Spleen (tissue), 11 donors: Measurements from ENCODE around the gene CRYL1. TPM values are rescaled to one million over a fixed set of nuclear protein-coding genes. Genes with fewer than 3 reads are reported as not detected.

ENCODE experiments used
- DNase-seq: peaks from one replicate; pipeline ENCODE4 v3.0.0-alpha.2; 2020
- H3K27ac ChIP-seq, 8 donors: fragments of 200-600 bp; sonication (generic) in 7 of 8; 1 replicate in 4 of 8; 2 replicates in 4 of 8; pipeline versions ENCODE4 v1.5.0 to v1.8.0; 2016 to 2021; ENCODE audit warnings: inconsistent platforms in 4 of 8, mild to moderate bottlenecking in 4 of 8, moderate library complexity in 1 of 8
- H3K27me3 ChIP-seq, 7 donors: fragments of 200-600 bp; sonication (generic) in 6 of 7; replicated peaks in 1 of 7; 1 replicate in 4 of 7; 2 replicates in 3 of 7; pipeline versions ENCODE4 v1.5.0 to v1.8.0; 2016 to 2021; ENCODE audit warnings: inconsistent platforms in 3 of 7, mild to moderate bottlenecking in 1 of 7
- H3K36me3 ChIP-seq, 6 donors: fragments of 200-600 bp; sonication (generic) in 5 of 6; 1 replicate in 4 of 6; 2 replicates in 2 of 6; pipeline versions ENCODE4 v1.5.0 to v1.8.0; 2016 to 2021; ENCODE audit warnings: inconsistent platforms in 2 of 6
- H3K4me1 ChIP-seq, 6 donors: fragments of 200-600 bp; sonication (generic) in 5 of 6; 1 replicate in 3 of 6; 2 replicates in 3 of 6; pipeline versions ENCODE4 v1.5.0 to v1.8.0; 2016 to 2021; ENCODE audit warnings: inconsistent platforms in 3 of 6
- H3K4me3 ChIP-seq, 8 donors: fragments of 200-600 bp; sonication (generic) in 7 of 8; 1 replicate in 4 of 8; 2 replicates in 4 of 8; pipeline versions ENCODE4 v1.5.0 to v1.8.0; 2016 to 2021; ENCODE audit warnings: inconsistent platforms in 4 of 8, mild to moderate bottlenecking in 4 of 8, moderate library complexity in 2 of 8
- H3K9me3 ChIP-seq, 8 donors: fragments of 200-600 bp; sonication (generic) in 7 of 8; 1 replicate in 4 of 8; 2 replicates in 4 of 8; pipeline versions ENCODE4 v1.5.0 to v1.8.0; 2016 to 2021; ENCODE audit warnings: inconsistent platforms in 4 of 8
- CTCF ChIP-seq, 11 experiments: fragments of 200-600 bp in 7 of 11; fragments of 450-650 bp in 4 of 11; sonication (generic) in 4 of 11; IDR thresholded peaks in 8 of 11; conservative IDR thresholded peaks in 3 of 11; 1 replicate in 7 of 11; 2 replicates in 4 of 11; pipeline versions ENCODE4 v1.4.0 to v1.8.0; 2016 to 2021; ENCODE audit warnings: antibody characterized with exemption in 11 of 11, inconsistent platforms in 4 of 11, mild to moderate bottlenecking in 1 of 11
- POLR2A ChIP-seq, 3 donors: fragments of 450-650 bp; IDR thresholded peaks; one replicate each; pipeline ENCODE4 v1.5.1; 2017; ENCODE audit warnings: antibody characterized with exemption in 3 of 3, mild to moderate bottlenecking in 1 of 3
- POLR2AphosphoS5 ChIP-seq, 3 donors: sonication (generic); formaldehyde crosslinking; IDR thresholded peaks; one replicate each; pipeline ENCODE4 v1.5.1; 2017; ENCODE audit warnings: antibody characterized with exemption in 3 of 3
- WGBS, 5 donors: extraction: QIAGEN DNeasy Blood & Tissue Kit in 3 of 5; methylation state at CpG; one replicate each; pipeline versions ENCODE4 v1.1.5 to v1.1.7; 2013 to 2018; 5-methylcytosine and 5-hydroxymethylcytosine counted together
- intact Hi-C: fragments of 100-400 bp; cut with DNase I; formaldehyde crosslinking; loops from one replicate; pipeline ENCODE4 v1.15.0; 2023; ENCODE audit warnings: low total_unique reads
- microRNA-seq, 3 donors: library from miRNA; unstranded; fragments of <30 nt; microRNA quantifications; one replicate each; pipeline versions ENCODE4 to v1.1.0, GENCODE V29; 2019 to 2020
- polyA plus RNA-seq, 3 donors: library from polyadenylated mRNA; stranded (reverse); fragments of 200-250 nt; gene quantifications; one replicate each; pipeline ENCODE4 v1.2.1, GENCODE V29; 2013
- small RNA-seq, 4 donors: library from RNA; depleted of rRNA; stranded (forward); fragments of <200 nt; gene quantifications; one replicate each; pipeline ENCODE3, GENCODE V24; 2016
- total RNA-seq, 7 donors: library from RNA; depleted of rRNA in 3 of 7; stranded (reverse); fragments of >200 nt in 3 of 7; fragmentation: NEBNext Ultra II Directional in 4 of 7; extraction: Animal tissue kit (Norgen Biotek cat#: 25700) in 4 of 7; gene quantifications; one replicate each; pipeline versions ENCODE4 v1.1.0 to v1.2.1, GENCODE V29; 2016 to 2021
- donor health status: healthy with polysubstance abuse.
- donor health status: DM: no; HTN: no; CAD: no; lungs with moderate emphysema.
- donor health status: DM: no; HTN: no; CAD: no.
- donor health status: Bipolar disorder and iron deficiency.
- donor health status: healthy.
- donor health status: DM: no; HTN: no; CAD: no.
- donor health status: DM: yes; HTN: yes; CAD: no.

Gene CRYL1
- total and polyA plus RNA-seq, 10 donors, result 13.5 to 46.5 (median 29.0) TPM

DNA sequence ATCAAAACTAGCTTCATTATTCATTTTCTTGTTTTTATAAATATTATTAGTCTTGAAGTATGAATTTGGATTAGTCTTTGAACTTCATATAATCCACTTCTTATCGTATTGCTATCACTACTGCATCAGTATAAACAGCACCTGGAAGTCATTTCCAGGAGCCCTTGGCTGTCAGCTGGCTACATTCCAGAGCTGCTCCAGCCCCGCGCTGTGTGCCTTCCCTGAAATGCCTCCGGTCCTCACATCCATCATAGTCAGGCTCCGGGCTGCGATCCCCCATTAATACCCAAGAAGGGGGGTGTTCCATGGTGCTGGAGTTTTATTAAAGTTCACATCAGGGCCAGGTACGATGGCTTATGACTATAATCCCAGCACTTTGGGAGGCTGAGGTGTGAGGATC is 169.2 kb downstream of the CRYL1 start:
- Histone ChIP-seq H3K4me3 (no peak overlapping the region), H3K36me3 (no peaks in the 10 kb centered on the region), H3K27me3 (no peaks in the 10 kb centered on the region), H3K4me1 (peaks cover 0 to 10% (median 0%) of the 10 kb centered on the region in 6 donors), H3K9me3 (no peaks in the 10 kb centered on the region), H3K27ac (no peak overlapping the region)
- intact Hi-C loops, result no loop called here
- no peak for DNase-seq
- TF ChIP-seq POLR2A (IDR thresholded peaks at IDR 0.05), result no peak
- TF ChIP-seq CTCF (IDR thresholded peaks at IDR 0.05 in 8 of 11, conservative IDR thresholded peaks at IDR 0.05 in 3 of 11), result no peak
- no peak for TF ChIP-seq POLR2AphosphoS5 (IDR thresholded peaks at IDR 0.05)
- WGBS, 5 donors, result 42 to 84% (median 72%) methylated on average over 7 of the region's 7 CpGs

DNA sequence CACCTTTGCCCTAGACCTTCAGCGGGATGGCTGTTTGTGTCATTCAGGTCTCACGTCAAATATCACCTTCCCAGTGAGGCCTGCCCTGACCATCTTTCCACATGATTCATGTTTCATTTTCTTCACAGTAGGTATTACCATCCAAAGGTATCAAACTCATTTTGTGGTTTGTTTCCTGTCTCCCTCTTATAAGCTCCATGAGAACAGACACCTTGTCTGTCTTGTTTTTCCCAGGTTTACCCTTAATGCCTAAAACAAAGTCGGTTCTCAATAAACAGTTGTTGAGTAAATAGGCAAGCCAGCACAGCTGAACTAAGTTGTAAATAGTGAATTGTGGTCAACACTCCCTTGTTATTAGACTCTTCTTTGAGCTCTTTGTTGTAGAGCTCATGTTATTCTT is 170.9 kb downstream of the CRYL1 start:
- H3K4me1 ChIP-seq, result peaks cover 0 to 16% (median 0%) of the 10 kb centered on the region in 6 donors
- intact Hi-C loops, result no loop called here
- no peak overlapping the region for H3K4me3 ChIP-seq
- TF ChIP-seq CTCF (IDR thresholded peaks at IDR 0.05 in 8 of 11, conservative IDR thresholded peaks at IDR 0.05 in 3 of 11), result no peak
- TF ChIP-seq POLR2A (IDR thresholded peaks at IDR 0.05), result no peak
- TF ChIP-seq POLR2AphosphoS5 (IDR thresholded peaks at IDR 0.05), result no peak
- WGBS, 5 donors, result 90 to 97% (median 92%) methylated on average over 3 of the region's 3 CpGs
- no peaks in the 10 kb centered on the region for H3K9me3 ChIP-seq
- H3K27me3 ChIP-seq, result no peaks in the 10 kb centered on the region
- no peak overlapping the region for H3K27ac ChIP-seq
- DNase-seq, result no peak
- H3K36me3 ChIP-seq, result no peaks in the 10 kb centered on the region

DNA sequence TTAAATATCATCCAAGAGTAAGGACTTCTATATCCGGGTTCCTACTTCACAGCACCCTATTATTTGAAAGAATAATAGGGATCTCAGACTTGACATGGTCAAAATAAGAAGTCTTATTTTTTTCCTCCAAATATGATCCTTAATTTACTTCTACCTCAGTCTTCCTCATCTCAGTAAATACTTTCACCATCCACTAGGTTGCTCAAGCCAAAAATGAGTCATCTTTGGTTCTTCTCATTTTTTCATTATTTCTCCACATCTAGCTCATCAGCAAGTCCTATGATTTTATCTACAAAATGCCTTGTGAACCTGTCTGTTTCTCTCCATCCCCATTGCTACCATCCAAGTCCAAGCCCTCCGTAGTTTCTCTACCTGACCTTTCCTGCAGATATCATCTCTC is 171.7 kb downstream of the CRYL1 start:
- intact Hi-C loops, result no loop called here
- H3K27ac ChIP-seq, result no peak overlapping the region
- TF ChIP-seq CTCF (IDR thresholded peaks at IDR 0.05 in 8 of 11, conservative IDR thresholded peaks at IDR 0.05 in 3 of 11) (no peak), POLR2A (IDR thresholded peaks at IDR 0.05) (no peak), POLR2AphosphoS5 (IDR thresholded peaks at IDR 0.05) (no peak)
- H3K4me3 ChIP-seq, result no peak overlapping the region
- H3K27me3 ChIP-seq, result no peaks in the 10 kb centered on the region
- H3K4me1 ChIP-seq, result peaks cover 0 to 16% (median 0%) of the 10 kb centered on the region in 6 donors
- DNase-seq, result no peak
- H3K9me3 ChIP-seq, result no peaks in the 10 kb centered on the region
- WGBS, 5 donors, result 88 to 97% (median 93%) methylated on average over 2 of the region's 2 CpGs
- no peaks in the 10 kb centered on the region for H3K36me3 ChIP-seq

Small RNA genes within 50 kb of the gene (microRNA-seq; reads per million reads assigned to microRNA genes)
- 0 reads per million in 3 donors for gene MIR4499

Small RNA genes within 50 kb of the gene (small RNA-seq; reads per million reads assigned to genes)
- gene MIR4499, result 0 reads per million in 4 donors

Other genes starting within 250 kb of the CRYL1 start
- gene IFT88, start 41.3 kb upstream of the CRYL1 start, total RNA-seq, result 10 to 100 TPM in 6 of 7 donors, 1 to 10 TPM in 1; 8.8 to 25.5 (median 17.3) TPM
- 1 to 10 TPM; 7.7 to 9.2 (median 8.3) TPM for gene IFT88, start 41.3 kb upstream of the CRYL1 start, polyA plus RNA-seq
- under 1 TPM in 5 of 7 donors, not detected in 2; 0.26 to 0.68 (median 0.35) TPM for gene IL17D, start 177.8 kb upstream of the CRYL1 start, total RNA-seq
- under 1 TPM in 2 of 3 donors, not detected in 1; 0.15 to 0.32 TPM for gene IL17D, start 177.8 kb upstream of the CRYL1 start, polyA plus RNA-seq
- 1 to 10 TPM; 3.8 to 8.9 (median 7.0) TPM for gene EEF1AKMT1, start 248.1 kb upstream of the CRYL1 start, total RNA-seq
- gene EEF1AKMT1, start 248.1 kb upstream of the CRYL1 start, polyA plus RNA-seq, result 10 to 100 TPM in 1 of 3 donors, 1 to 10 TPM in 2; 5.7 to 10.1 (median 8.0) TPM